HG03280 (cell line): Measurements from ENCODE around the gene STRA8.

Experiments used
- ATAC-seq: cut with Tn5 transposase; IDR thresholded peaks from one replicate; pipeline ENCODE4 v1.9.1; 2021; ENCODE audit warnings: mild to moderate bottlenecking, moderate library complexity; ENCODE audit not compliant: unreplicated experiment

Gene STRA8

DNA sequence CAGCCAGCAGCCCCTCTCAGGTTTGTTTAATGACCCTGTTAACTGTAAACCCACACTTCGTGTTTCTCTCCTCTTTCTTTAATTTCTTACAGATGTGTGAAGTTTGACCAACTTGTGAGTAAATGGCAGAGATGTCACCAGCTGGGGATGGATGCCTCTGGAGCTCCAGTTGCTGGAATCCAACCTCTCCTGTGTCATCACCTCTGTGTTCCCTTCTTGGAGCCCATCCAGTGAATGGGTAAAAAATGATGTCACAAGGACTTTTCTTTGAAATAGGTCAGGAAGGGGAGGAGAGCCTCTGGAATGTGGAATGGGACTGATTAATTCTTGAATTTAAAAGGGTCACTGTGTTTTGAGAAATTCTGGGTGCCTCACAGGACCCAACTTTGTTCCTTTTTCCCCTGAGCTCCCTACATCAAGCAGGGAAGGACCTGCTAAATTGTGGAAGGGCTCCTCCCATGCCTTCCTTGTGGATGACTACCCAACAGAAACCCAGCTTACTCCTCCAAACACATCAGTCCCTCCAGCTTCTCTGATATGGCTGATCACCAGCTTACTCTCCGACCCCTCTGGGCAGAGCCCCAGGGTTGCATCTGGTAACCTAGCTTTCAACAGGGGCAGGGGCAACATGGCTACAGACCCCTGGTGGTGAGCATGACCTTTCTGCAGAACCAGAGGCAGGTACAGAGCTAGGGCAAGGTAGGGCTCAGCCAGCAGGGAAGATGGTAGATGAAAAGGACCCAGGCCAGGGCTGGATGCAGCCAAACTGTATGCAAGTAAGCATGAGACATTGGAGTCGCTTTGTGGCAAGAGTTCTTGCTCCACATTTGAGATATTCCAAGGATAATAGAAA, 67.5 kb downstream of the STRA8 start:
- ATAC-seq, result no peak
